ENCODE results near the gene TBL1X. TPM values are rescaled to one million over a fixed set of nuclear protein-coding genes. Genes with fewer than 3 reads are reported as not detected.

TBL1X gene
- total and polyA plus RNA-seq, 10 of the 15 experiments (the other 5 are each of a cell fraction or from before 2014, with no cell fraction given), result 4.4 to 26.3 (median 10.6) TPM

GRCh38 chrX:9518889-9519288 lies 54.0 kb downstream of the TBL1X start (continued):
- TF ChIP-seq ZNF592 (IDR thresholded peaks at IDR 0.05), result no peak
- TF ChIP-seq RAD21 (IDR thresholded peaks at IDR 0.05; ENCODE audit: insufficient read depth, low read depth, low read length), result no peak
- no peak for TF ChIP-seq BACH1 (IDR thresholded peaks at IDR 0.05; ENCODE audit: borderline replicate concordance)
- TF ChIP-seq HCFC1 (IDR thresholded peaks at IDR 0.05; ENCODE audit: low read length), result no peak
- TF ChIP-seq E2F8 (IDR thresholded peaks at IDR 0.05; ENCODE audit: low read depth, partially characterized antibody), result no peak
- no peak for TF ChIP-seq PBX3 (IDR thresholded peaks at IDR 0.05; ENCODE audit: insufficient replicate concordance, low read depth, low read length)
- TF ChIP-seq PML (IDR thresholded peaks at IDR 0.05; ENCODE audit: low read length), result no peak
- no peak for TF ChIP-seq SRF (IDR thresholded peaks at IDR 0.05; ENCODE audit: low read depth in 2 of 2, low read length in 2 of 2)

Data from GM12878 (cell line).